ENCODE data around the gene SYNE4. TPM values are rescaled to one million over a fixed set of nuclear protein-coding genes. Genes with fewer than 3 reads are reported as not detected.

Gene SYNE4
- total RNA-seq, 4 donors from 2014 or later: 0.89 to 5.8 (median 1.8) TPM; not detected in 1

DNA sequence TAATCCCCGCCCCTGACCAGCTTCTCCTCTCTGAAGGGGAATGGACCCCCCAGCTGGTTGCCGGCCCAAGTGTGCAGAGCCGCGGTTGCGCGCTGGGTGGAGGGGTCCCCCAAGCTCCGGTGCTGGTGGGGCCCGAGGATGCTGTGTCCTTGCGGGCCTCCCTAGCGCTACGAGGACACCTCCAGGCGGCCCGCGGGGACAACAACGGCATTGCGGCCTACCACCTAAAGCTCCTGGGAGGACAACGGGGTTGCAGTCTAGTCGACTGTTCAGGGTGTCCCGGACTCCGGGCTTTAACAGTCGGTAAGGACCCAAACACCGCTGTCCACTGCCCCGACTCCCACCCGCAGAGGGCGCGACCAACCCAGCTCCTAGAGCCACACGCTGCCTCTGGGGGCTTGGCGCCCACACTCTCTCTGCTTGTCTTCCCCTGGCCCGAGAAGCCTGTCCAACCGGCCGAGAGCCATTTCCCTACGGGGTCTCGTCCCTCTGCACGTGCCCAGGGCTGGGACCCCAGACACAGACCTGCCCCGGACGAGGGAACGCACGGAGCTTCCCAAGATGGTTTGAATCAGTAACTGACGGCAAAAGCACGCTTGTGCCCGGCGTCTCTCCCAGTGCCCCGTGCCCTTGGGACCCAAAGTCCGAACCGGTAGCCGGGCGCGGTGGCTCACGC is 14.6 kb downstream of the SYNE4 start:
- no peak overlapping the region for H3K4me3 ChIP-seq (ENCODE audit: low read depth, poor library complexity, severe bottlenecking)
- TF ChIP-seq POLR2A (IDR thresholded peaks at IDR 0.05) (no peak), CTCF (IDR thresholded peaks at IDR 0.05) (no peak)
- no peak for DNase-seq (ENCODE audit: low spot score in 2 of 2)
- WGBS, 2 donors: 31 to 37% methylated on average over 29 to 38 of the region's 49 CpGs
- intact Hi-C loops (cut with DNase I; ENCODE audit: low total_unique reads): no loop called here

DNA sequence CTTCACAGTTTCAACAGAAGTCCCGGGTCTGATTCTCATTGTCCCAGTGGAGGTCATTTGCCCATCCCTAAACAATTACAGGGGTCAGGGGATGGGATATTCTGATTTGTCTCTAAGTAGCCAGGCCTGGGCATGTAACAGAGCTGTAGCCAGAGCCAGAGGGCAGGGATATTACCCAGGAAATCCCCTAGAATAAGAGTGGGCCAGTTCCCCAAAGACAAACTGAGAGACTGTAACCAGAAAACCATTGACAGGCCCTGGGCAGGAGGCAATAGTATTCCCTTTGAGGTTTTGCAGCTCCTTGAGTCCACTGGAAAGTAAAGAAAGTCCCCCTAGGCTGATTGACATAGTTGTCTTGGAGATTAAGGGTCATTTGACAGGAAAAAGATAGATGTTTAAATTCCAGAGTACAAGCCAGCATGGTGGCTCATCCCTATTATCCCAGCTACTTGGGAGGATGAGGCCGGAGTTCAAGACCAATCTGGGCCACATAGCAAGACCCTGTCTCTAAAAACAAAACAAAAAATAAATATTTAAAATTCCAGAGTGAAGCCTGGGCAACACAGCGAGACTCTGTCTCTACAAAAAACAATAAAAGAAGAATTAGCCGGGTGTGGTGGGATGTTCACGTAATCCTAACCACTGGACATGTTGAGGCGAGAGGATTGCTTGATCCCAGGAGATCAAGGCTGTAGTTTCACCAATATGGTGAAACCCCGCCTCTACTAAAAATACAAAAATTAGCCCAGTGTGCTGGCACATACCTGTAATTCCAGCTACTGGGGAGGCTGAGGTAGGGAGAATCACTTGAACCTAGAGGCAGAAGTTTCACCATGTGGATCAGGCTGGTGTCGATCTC is 15.5 kb downstream of the SYNE4 start:
- DNase-seq (ENCODE audit: low spot score in 2 of 2): no peak

GRCh38 chr19:35991731-35992450 is 16.7 kb downstream of the SYNE4 start:
- TF ChIP-seq CTCF (IDR thresholded peaks at IDR 0.05): no peak
- TF ChIP-seq POLR2A (IDR thresholded peaks at IDR 0.05): no peak
- WGBS, 2 donors: 77 to 78% methylated on average over 7 of the region's 7 CpGs

More for the DNA sequence above, 15.5 kb downstream of the SYNE4 start:
- WGBS, 2 donors: 76 to 78% methylated on average over 8 of the region's 8 CpGs
- TF ChIP-seq POLR2A (IDR thresholded peaks at IDR 0.05): no peak
- TF ChIP-seq CTCF (IDR thresholded peaks at IDR 0.05): no peak
- intact Hi-C loops (cut with DNase I; ENCODE audit: low total_unique reads): no loop called here
- no peak overlapping the region for H3K4me3 ChIP-seq (ENCODE audit: low read depth, poor library complexity, severe bottlenecking)

GRCh38 chr19:35990771-35991730 is 17.6 kb downstream of the SYNE4 start:
- TF ChIP-seq CTCF (IDR thresholded peaks at IDR 0.05) (no peak), POLR2A (IDR thresholded peaks at IDR 0.05) (no peak)
- H3K4me3 ChIP-seq (ENCODE audit: low read depth, poor library complexity, severe bottlenecking): no peak overlapping the region
- no peak for DNase-seq (ENCODE audit: low spot score in 2 of 2)
- 78 to 82% methylated on average over 10 of the region's 10 CpGs for WGBS, 2 donors
- intact Hi-C loops (cut with DNase I; ENCODE audit: low total_unique reads): no loop called here

More at GRCh38 chr19:35991731-35992450, 16.7 kb downstream of the SYNE4 start:
- DNase-seq (ENCODE audit: low spot score in 2 of 2): no peak
- no peak overlapping the region for H3K4me3 ChIP-seq (ENCODE audit: low read depth, poor library complexity, severe bottlenecking)
- intact Hi-C loops (cut with DNase I; ENCODE audit: low total_unique reads): no loop called here

- 87 to 89% methylated on average over 4 of the region's 4 CpGs for WGBS, 2 donors
- no peak for TF ChIP-seq POLR2A (IDR thresholded peaks at IDR 0.05)
- no peak for TF ChIP-seq CTCF (IDR thresholded peaks at IDR 0.05)
- DNase-seq (ENCODE audit: low spot score in 2 of 2): no peak
- intact Hi-C loops (cut with DNase I; ENCODE audit: low total_unique reads): no loop called here
- H3K4me3 ChIP-seq (ENCODE audit: low read depth, poor library complexity, severe bottlenecking): no peak overlapping the region
Measured at GRCh38 chr19:35990156-35990555, 18.5 kb downstream of the SYNE4 start.
